Measurements from ENCODE around the gene GATA2.

The GATA2 gene

GRCh38 chr3:128430731-128431130 lies 62.3 kb downstream of the GATA2 start:
- no peak for DNase-seq

- no peak for DNase-seq
These were observed 62.7 kb downstream of the GATA2 start for GRCh38 chr3:128430301-128430700.

GRCh38 chr3:128429751-128430150 lies 63.2 kb downstream of the GATA2 start:
- no peak for DNase-seq

Data from COR-L47 (cell line).